Testis (tissue), 5 donors: ENCODE measurements around the gene CENPP. TPM values are rescaled to one million over a fixed set of nuclear protein-coding genes. Genes with fewer than 3 reads are reported as not detected.

Source experiments
- DNase-seq: peaks from one replicate; pipeline ENCODE4 v3.0.0-alpha.2; 2019
- H3K27ac ChIP-seq, 2 donors: fragments of 200-600 bp; sonication (generic); one replicate each; pipeline ENCODE4 v1.5.1; 2019
- H3K27me3 ChIP-seq: fragments of 200-600 bp; sonication (generic); one replicate; pipeline ENCODE4 v1.5.1; 2019
- H3K36me3 ChIP-seq: fragments of 200-600 bp; sonication (generic); one replicate; pipeline ENCODE4 v1.5.1; 2017; ENCODE audit warnings: low read depth; ENCODE audit errors: missing control alignments
- H3K4me1 ChIP-seq: fragments of 200-600 bp; sonication (generic); one replicate; pipeline ENCODE4 v1.5.1; 2019
- H3K4me3 ChIP-seq, 2 donors: fragments of 200-600 bp; sonication (generic); one replicate each; pipeline ENCODE4 v1.5.1; 2017 to 2019
- H3K9me3 ChIP-seq: fragments of 200-600 bp; sonication (generic); one replicate; pipeline ENCODE4 v1.5.1; 2017
- CTCF ChIP-seq, 3 experiments: fragments of 450-650 bp in 2 of 3; fragments of 200-600 bp in 1 of 3; sonication (generic) in 1 of 3; IDR thresholded peaks; one replicate each; pipeline ENCODE4 v1.5.1; 2016 to 2019; ENCODE audit warnings: antibody characterized with exemption in 3 of 3, mild to moderate bottlenecking in 2 of 3, moderate library complexity in 1 of 3
- POLR2A ChIP-seq: fragments of 450-650 bp; IDR thresholded peaks from one replicate; pipeline ENCODE4 v1.6.1; 2017; ENCODE audit warnings: antibody characterized with exemption, mild to moderate bottlenecking, moderate library complexity
- WGBS, 2 donors: methylation state at CpG; one replicate each; pipeline ENCODE4 v1.1.5; 2018; 5-methylcytosine and 5-hydroxymethylcytosine counted together
- intact Hi-C: fragments of 100-400 bp; cut with DNase I; formaldehyde crosslinking; loops from one replicate; pipeline ENCODE4 v1.15.1; 2023; ENCODE audit warnings: low total_unique reads
- long read RNA-seq, 2 donors: transcript quantifications; one replicate each; lab custom pipeline, GENCODE V29; 2026
- polyA plus RNA-seq: library from polyadenylated mRNA; stranded (reverse); fragments of 350-450 nt; fragmentation: Illumina TruSeq; extraction: RNeasy Lipid Tissue Mini Kit (QIAGEN cat#74804); gene quantifications from one replicate; pipeline ENCODE4 v1.2.3, GENCODE V29; 2014; ENCODE audit warnings: low read depth, low replicate concordance; ENCODE audit not compliant: insufficient read depth
- total RNA-seq, 2 donors: library from RNA; depleted of rRNA; stranded (reverse); fragments of >200 nt; gene quantifications; one replicate each; pipeline ENCODE4 v1.2.3, GENCODE V29; 2016

The CENPP gene
- total RNA-seq (10 to 100 TPM in 1 of 2 donors, 1 to 10 TPM in 1; 8.1 to 12.1 TPM), polyA plus RNA-seq (9.6 TPM)
- long read RNA-seq, donor 1, partial matches to known transcripts, result 168 of 170 reads
- long read RNA-seq, donor 1, other reads (novel, unspliced or antisense), result 0 of 170 reads
- long read RNA-seq, donor 2, partial matches to known transcripts, result 8 of 9 reads
- long read RNA-seq, donor 2, other reads (novel, unspliced or antisense), result 0 of 9 reads

GRCh38 chr9:92325269-92325990 is at the start of gene CENPP, which contains the start of gene NOL8:
Gene CENPP (plus strand): TSS chr9:92325953.
Gene NOL8 (minus strand): TSS chr9:92325350. CDS start chr9:92324161, 1,189 bp downstream.
- TF ChIP-seq POLR2A, result no peak
- TF ChIP-seq CTCF (IDR thresholded peaks at IDR 0.05), result peak in 1 of 3 experiments; percentile 16
- intact Hi-C loops, result no loop called here

GRCh38 chr9:92276331-92277032 is 49.3 kb upstream of the CENPP start:
- DNase-seq, result no peak
- Histone ChIP-seq H3K4me3 (no peak overlapping the region), H3K27ac (no peak overlapping the region), H3K27me3 (no peaks in the 10 kb centered on the region), H3K4me1 (no peaks in the 10 kb centered on the region), H3K36me3 (no peaks in the 10 kb centered on the region), H3K9me3 (no peaks in the 10 kb centered on the region)
- TF ChIP-seq CTCF (IDR thresholded peaks at IDR 0.05), result no peak
- TF ChIP-seq POLR2A, result no peak
- intact Hi-C loops, result no loop called here
- 36 to 51% methylated on average over 11 of the region's 11 CpGs for WGBS, 2 donors

More at GRCh38 chr9:92325269-92325990, at the start of gene CENPP, which contains the start of gene NOL8:
- Histone ChIP-seq H3K4me3 (peak within 1 kb of the TSS; percentile 72 to 81), H3K27me3 (no peaks in the 10 kb centered on the region), H3K36me3 (no peaks in the 10 kb centered on the region), H3K4me1 (peaks cover 13% of the 10 kb centered on the region), H3K27ac (peak within 1 kb of the TSS; percentile 94 to 97), H3K9me3 (no peaks in the 10 kb centered on the region)
- peak; percentile 94 for DNase-seq
- WGBS, 2 donors, result 0% methylated on average over 31 to 33 of the region's 55 CpGs

GRCh38 chr9:92278110-92278509 is 47.6 kb upstream of the CENPP start:
- Histone ChIP-seq H3K4me1 (no peaks in the 10 kb centered on the region), H3K9me3 (no peaks in the 10 kb centered on the region), H3K27me3 (no peaks in the 10 kb centered on the region), H3K36me3 (no peaks in the 10 kb centered on the region), H3K4me3 (no peak overlapping the region), H3K27ac (no peak overlapping the region)
- no peak for DNase-seq
- TF ChIP-seq CTCF (IDR thresholded peaks at IDR 0.05) (no peak), POLR2A (no peak)
- intact Hi-C loops, result no loop called here
- WGBS, 2 donors, result 80% methylated on average over 2 of the region's 2 CpGs

- no peak for TF ChIP-seq CTCF (IDR thresholded peaks at IDR 0.05)
- TF ChIP-seq POLR2A, result no peak
- Histone ChIP-seq H3K27me3 (no peaks in the 10 kb centered on the region), H3K27ac (no peak overlapping the region), H3K4me1 (no peaks in the 10 kb centered on the region), H3K9me3 (no peaks in the 10 kb centered on the region), H3K36me3 (no peaks in the 10 kb centered on the region), H3K4me3 (no peak overlapping the region)
- DNase-seq, result no peak
- intact Hi-C loops, result no loop called here
- 87 to 100% methylated on average over 1 of the region's 1 CpG for WGBS, 2 donors
Measured at GRCh38 chr9:92279302-92279701, 46.5 kb upstream of the CENPP start.
